Hepatocyte (in vitro differentiated cells): ENCODE measurements around the gene SEPTIN10.

ENCODE experiments used
- EZH2 ChIP-seq: fragments of 200-600 bp; sonication (generic); IDR thresholded peaks from 2 replicates; pipeline ENCODE4 v1.6.1; 2016; ENCODE audit warnings: antibody characterized with exemption, mild to moderate bottlenecking, borderline replicate concordance
- TF ChIP-seq, protein P1 (sequence below): fragments of 200-600 bp; sonication (generic); IDR thresholded peaks from 2 replicates; pipeline ENCODE4 v1.5.1; 2016; ENCODE audit warnings: antibody characterized with exemption, mild to moderate bottlenecking; ENCODE audit not compliant: poor library complexity

DNA sequence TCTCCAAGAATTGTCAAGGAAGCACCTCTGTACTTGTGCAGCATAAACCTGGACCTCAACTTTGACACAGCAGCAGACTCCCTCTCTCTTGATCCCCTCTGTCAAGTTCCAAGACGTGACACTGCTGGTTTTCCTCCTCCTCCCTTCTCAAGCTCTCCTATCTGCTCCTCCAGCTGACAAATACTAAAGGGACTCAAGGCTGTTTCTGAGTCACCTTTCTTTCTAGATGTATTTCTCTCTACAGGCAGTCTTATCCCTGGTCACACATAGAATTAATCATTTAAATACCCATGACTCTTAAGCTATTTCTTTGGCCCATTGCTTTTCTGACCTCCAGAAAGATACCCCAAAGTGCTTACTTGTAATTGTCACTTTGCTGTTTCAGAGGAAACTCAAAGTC lies 53.5 kb downstream of the SEPTIN10 start:
- TF ChIP-seq, protein P1, sequence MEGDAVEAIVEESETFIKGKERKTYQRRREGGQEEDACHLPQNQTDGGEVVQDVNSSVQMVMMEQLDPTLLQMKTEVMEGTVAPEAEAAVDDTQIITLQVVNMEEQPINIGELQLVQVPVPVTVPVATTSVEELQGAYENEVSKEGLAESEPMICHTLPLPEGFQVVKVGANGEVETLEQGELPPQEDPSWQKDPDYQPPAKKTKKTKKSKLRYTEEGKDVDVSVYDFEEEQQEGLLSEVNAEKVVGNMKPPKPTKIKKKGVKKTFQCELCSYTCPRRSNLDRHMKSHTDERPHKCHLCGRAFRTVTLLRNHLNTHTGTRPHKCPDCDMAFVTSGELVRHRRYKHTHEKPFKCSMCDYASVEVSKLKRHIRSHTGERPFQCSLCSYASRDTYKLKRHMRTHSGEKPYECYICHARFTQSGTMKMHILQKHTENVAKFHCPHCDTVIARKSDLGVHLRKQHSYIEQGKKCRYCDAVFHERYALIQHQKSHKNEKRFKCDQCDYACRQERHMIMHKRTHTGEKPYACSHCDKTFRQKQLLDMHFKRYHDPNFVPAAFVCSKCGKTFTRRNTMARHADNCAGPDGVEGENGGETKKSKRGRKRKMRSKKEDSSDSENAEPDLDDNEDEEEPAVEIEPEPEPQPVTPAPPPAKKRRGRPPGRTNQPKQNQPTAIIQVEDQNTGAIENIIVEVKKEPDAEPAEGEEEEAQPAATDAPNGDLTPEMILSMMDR, result no peak
- TF ChIP-seq EZH2, result no peak
